GM03348 (cell line): ENCODE measurements around the gene SNPH.
A peak's percentile ranks its signal among the peaks of the same experiment; 100 is the strongest.

Experiments
- DNase-seq: peaks from one replicate; pipeline ENCODE4 v3.0.0; 2012; ENCODE audit warnings: low spot score

SNPH gene

GRCh38 chr20:1325173-1326030, 59.3 kb downstream of the SNPH start:
- DNase-seq, result peak; percentile 100

- peak; percentile 62 for DNase-seq
Measured at GRCh38 chr20:1326031-1326930, 60.2 kb downstream of the SNPH start.

- DNase-seq, result peak; percentile 36
Measured at GRCh38 chr20:1327241-1327653, 61.2 kb downstream of the SNPH start.

GRCh38 chr20:1327827-1328679, 62.0 kb downstream of the SNPH start:
- DNase-seq, result no peak

GRCh38 chr20:1328680-1329330, 62.7 kb downstream of the SNPH start, which contains the start of gene SDCBP2:
Gene SDCBP2 (minus strand): TSS chr20:1329139. CDS start chr20:1320416, 8,723 bp downstream.
- no peak for DNase-seq

GRCh38 chr20:1330075-1330830, 64.2 kb downstream of the SNPH start:
- no peak for DNase-seq

GRCh38 chr20:1331101-1331500, 65.0 kb downstream of the SNPH start:
- no peak for DNase-seq

GRCh38 chr20:1331801-1332453, 65.8 kb downstream of the SNPH start:
- DNase-seq, result no peak

- DNase-seq, result no peak
Measured at GRCh38 chr20:1332749-1333300, 66.7 kb downstream of the SNPH start.

GRCh38 chr20:1333462-1334369, 67.6 kb downstream of the SNPH start:
- DNase-seq, result no peak

GRCh38 chr20:1334370-1334731, 68.3 kb downstream of the SNPH start:
- no peak for DNase-seq

- no peak for DNase-seq
Measured at GRCh38 chr20:1334761-1335160, 68.7 kb downstream of the SNPH start.

GRCh38 chr20:1335961-1336698, 70.0 kb downstream of the SNPH start:
- DNase-seq, result no peak

GRCh38 chr20:1336699-1337367, 70.7 kb downstream of the SNPH start:
- DNase-seq, result peak; percentile 67

- no peak for DNase-seq
Measured at GRCh38 chr20:1337441-1337840, 71.3 kb downstream of the SNPH start.

GRCh38 chr20:1338096-1338495, 72.0 kb downstream of the SNPH start:
- DNase-seq, result no peak

- no peak for DNase-seq
Measured at GRCh38 chr20:1338801-1339200, 72.7 kb downstream of the SNPH start.
